Measurements from ENCODE around the gene USHBP1.

USHBP1 gene, protein sequence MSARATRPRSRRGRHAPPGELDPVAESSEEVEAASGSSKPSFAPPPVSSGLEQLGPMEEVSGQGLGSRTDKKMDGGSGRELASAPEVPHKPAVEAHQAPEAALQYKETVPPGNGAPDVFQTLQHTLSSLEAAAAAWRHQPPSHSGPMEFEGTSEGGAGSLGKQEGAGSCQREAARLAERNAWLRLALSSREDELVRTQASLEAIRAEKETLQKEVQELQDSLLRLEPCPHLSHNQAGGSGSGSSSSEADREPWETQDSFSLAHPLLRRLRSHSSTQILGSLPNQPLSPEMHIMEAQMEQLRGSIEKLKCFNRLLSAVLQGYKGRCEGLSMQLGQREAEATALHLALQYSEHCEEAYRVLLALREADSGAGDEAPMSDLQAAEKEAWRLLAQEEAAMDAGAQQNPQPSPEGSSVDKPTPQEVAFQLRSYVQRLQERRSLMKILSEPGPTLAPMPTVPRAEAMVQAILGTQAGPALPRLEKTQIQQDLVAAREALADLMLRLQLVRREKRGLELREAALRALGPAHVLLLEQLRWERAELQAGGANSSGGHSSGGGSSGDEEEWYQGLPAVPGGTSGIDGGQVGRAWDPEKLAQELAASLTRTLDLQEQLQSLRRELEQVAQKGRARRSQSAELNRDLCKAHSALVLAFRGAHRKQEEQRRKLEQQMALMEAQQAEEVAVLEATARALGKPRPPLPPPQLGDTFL

GRCh38 chr19:17264641-17264979 lies at the start of gene USHBP1:
USHBP1 (minus strand) TSS chr19:17264745; CDS start chr19:17264299, 446 bp downstream.
- no peak for DNase-seq

DNA sequence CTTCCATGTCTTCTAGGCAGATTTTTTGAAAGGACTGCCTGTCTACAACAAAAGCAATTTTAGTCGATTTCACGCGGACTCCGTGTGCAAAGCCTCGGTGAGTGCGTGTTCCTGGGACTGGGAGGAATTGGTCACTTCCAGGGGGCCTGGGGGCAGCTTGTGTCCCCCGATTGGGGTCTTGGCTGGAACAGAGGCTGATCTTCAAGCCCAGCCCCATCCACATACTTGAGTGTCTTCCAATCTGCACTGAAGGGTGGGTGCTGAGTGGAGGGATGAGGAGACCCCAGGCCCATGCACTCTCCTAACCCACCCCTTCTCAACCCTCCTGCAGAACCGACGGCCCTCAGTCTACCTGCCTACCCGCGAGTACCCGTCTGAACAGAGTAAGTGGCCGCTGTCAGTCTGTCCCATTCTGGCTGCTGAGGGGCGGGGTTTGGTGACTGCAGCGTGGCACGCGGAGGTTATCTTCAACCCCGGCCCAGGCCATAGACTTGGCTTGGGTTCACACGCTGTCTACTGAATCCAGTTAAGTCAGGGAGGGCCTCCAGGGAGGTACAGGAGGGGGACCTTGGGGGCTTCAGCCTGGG lies 49.6 kb upstream of the USHBP1 start:
- DNase-seq: no peak

- no peak for DNase-seq
These were observed 47.9 kb upstream of the USHBP1 start for GRCh38 chr19:17312189-17313113.

DNA sequence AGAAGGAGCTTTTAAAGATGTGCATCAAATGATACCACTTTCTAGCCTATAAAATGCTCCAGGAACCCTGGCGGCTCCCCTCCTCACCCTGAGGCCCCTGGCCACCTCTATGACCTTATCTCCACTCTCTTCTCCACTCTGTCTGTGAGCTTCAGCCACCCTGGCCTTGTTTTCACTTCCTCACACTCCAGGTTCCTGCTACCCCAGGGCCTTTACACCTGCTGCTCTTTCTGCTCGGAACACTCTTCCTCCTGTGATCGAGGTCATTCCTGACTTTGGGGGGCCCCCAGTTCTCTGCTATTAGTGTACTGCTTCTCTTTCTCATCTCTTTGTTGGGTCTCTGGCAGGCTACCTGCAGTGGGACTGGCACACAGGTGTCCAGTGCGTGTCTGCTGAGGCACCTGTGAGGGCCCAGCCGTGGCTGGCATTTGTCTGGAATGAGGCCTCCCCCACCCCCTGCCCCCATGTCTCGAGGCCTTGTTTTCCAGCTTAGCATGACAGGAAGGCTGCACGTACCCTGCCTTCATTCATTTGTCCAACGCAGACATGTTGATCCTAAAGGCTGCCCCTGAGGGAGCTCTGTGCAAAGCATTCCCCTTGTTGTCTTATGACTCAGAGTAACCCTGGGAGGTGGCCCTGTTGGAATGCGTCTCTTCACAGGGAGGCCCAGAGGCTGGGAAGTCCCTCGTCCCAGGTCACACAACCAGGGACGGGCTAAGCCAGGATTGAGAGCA lies 47.1 kb upstream of the USHBP1 start:
- no peak for DNase-seq

- DNase-seq: peak in 3 of 56 donors; percentile 32 to 48 (median 43)
These were observed 45.5 kb upstream of the USHBP1 start for GRCh38 chr19:17309965-17310461.

- DNase-seq: peak; percentile 68 to 100 (median 98)
These were observed 44.8 kb upstream of the USHBP1 start, which contains the start of gene DDA1 for GRCh38 chr19:17309198-17309964. DDA1 (plus strand) TSS chr19:17309563; CDS start chr19:17309655, 92 bp downstream.

- no peak for DNase-seq
These were observed 43.4 kb upstream of the USHBP1 start for GRCh38 chr19:17307876-17308377.

GRCh38 chr19:17306285-17306714 lies 41.8 kb upstream of the USHBP1 start:
- peak in 1 of 56 donors; percentile 32 for DNase-seq

- peak; percentile 60 to 100 (median 94) for DNase-seq
These were observed 41.2 kb upstream of the USHBP1 start, which contains the start of gene MRPL34 for GRCh38 chr19:17305517-17306284. MRPL34 (plus strand) TSS chr19:17305872; CDS start chr19:17305893, 21 bp downstream.

GRCh38 chr19:17305216-17305516 lies 40.6 kb upstream of the USHBP1 start:
- no peak for DNase-seq

DNA sequence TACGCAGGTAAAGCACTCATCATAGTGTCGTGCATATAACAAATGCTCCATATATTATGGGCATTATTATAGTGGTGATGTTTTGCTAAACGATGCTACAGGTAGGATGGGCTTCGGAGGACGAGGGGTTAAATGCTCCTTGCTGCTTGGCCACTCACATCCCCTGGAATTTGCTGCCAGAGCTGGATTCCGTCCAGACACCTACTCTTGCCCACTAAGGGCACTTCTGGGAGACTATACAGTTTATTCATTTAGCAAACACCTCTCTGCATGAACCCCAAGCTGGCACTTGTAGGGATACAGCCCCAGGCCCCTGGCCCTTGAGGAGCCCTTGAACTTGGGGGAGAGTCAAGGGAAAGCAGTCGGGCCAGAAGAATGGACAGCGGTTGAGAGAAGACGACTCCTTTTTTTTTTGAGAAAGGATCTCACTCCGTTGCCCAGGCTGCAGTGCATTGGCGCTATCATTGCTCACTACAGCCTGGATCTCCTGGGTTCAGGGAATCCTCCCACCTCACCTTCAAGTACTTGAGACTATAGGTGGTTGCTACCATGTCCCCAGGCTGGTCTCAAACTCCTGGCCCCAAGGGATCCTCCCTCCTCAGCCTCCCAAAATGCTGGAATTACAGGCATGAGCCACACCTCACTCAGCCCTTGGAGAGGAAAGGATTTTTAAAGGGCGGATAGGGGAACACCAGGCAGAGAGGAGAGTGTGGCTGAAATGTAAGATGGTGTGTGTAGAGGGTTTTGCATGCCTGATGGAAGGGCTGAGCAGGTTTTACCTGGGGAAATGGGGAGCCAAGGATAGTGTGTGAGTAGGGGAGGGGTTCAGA lies 40.1 kb upstream of the USHBP1 start:
- peak in 1 of 56 donors; percentile 19 for DNase-seq

GRCh38 chr19:17303940-17304267 lies 39.4 kb upstream of the USHBP1 start:
- peak in 1 of 56 donors; percentile 3 for DNase-seq

DNA sequence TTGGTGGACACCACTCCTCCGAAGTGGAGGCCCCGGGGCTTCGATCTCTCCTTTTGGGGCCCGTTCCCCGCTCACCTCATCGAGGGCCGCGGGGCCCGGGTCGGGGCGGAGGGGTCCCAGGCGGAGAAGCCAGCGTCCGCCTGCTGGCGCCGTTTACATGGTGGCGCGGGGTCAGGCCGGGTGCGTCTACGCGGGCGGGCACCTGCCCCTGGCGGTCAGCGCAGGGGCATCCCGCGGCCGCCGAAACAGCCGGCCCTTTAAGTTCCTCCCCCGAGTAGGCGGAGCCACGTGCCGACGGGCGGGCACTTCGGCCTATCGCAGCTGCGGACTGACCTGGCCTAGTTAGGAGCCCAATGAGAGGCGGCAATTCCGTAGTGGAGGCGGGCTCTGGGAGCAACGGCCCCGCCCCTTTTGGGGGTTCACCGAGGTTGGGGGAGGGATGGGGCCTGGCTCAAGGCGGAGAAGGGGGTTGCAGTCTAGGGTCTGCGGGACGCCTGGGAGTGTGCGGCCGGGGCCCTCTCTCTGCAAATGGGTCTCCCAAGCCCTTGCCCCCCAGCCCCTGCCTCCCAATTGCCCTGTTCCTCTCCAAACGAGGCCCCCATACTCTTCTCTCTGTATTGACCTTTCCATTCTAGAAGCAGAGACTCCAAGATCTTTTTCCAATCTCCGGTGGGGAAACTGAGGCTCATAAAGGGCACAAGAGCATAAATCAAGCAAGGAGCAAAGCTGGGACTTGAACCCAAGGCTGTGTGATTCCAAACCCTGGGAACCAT lies 38.8 kb upstream of the USHBP1 start, which contains the start of gene ABHD8:
Gene ABHD8, minus strand, starts transcription at position 259 of the 773 bp plus-strand sequence. CDS start 1,809 bp downstream, outside the sequence.
- peak in 55 of 56 donors; percentile 13 to 96 (median 86) for DNase-seq

DNA sequence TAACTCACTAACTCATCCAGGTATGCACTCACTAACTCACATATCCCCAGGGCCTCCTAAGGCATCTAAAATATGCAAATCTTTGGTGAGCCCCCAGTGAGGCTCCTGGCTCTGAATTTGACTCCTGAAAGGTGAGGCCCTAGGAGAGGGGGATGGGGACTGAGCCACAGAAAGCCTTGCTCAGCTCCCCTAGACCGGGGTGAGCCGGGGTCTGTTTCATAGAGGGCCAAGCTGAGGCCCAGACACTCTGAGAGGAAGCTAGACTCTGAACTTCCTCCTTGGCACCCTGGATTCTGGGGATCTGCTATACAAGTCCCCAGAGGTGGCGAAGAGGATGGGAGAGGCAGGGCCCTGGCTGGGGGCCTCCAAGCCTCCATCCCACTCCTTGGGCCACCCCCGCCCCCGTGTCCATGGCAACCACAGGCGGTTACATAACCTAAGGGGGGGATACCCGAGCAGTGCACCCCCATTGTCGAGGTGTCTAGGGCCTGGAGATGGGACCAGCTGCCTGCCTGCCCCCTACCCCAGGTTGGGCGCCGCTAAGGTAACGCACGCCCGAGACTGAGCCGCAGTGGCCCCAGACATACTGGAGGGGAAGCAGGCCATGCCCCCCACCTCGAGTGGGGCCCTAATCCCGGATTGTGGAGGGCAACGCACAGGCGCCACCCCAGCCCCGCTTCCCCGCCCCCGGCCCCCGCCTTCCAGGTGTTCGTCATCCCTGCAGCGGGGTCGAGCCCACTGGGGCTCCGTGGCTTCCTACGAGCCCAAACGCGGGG lies 38.0 kb upstream of the USHBP1 start:
- DNase-seq: peak in 27 of 56 donors; percentile 9 to 52 (median 29)

- no peak for DNase-seq
These were observed 36.6 kb upstream of the USHBP1 start for GRCh38 chr19:17300992-17301619.
